DND-41 (cell line): ENCODE results near the gene ARMC7.
"Not testable (repeated sequence)": the region's sequence is repeated elsewhere in the genome, so short reads cannot be mapped to it uniquely, and the experiment has no call there.

Experiments used
- ATAC-seq: fragments of 200-7000 bp; cut with Tn5 transposase; 3 replicates; pipeline ENCODE4 v1.9.1; 2021; ENCODE audit warnings: low read depth; ENCODE audit not compliant: insufficient read depth
- DNase-seq: peaks from one replicate; pipeline ENCODE4 v3.0.0-alpha.2; 2020
- H2AFZ ChIP-seq: 2 replicates; pipeline ENCODE4 v1.6.0; 2012; ENCODE audit warnings: low read depth, low read length
- H3K27ac ChIP-seq: 2 replicates; pipeline ENCODE4 v1.5.1; 2012; ENCODE audit warnings: low read length, inconsistent platforms
- H3K27me3 ChIP-seq: fragments of 200-600 bp; sonication (generic); 2 replicates; pipeline ENCODE4 v1.6.0; 2012; ENCODE audit warnings: low read length, mild to moderate bottlenecking, inconsistent platforms; ENCODE audit not compliant: insufficient read depth, poor library complexity
- H3K36me3 ChIP-seq: 2 replicates; pipeline ENCODE4 v1.5.1; 2012; ENCODE audit warnings: low read length, inconsistent platforms; ENCODE audit not compliant: insufficient read depth
- H3K4me1 ChIP-seq: 2 replicates; pipeline ENCODE4 v1.5.1; 2012; ENCODE audit warnings: mild to moderate bottlenecking, low read length; ENCODE audit not compliant: insufficient read depth
- H3K4me2 ChIP-seq: 2 replicates; pipeline ENCODE4 v1.6.0; 2012; ENCODE audit warnings: mild to moderate bottlenecking, moderate library complexity, low read length, inconsistent platforms; ENCODE audit not compliant: insufficient read depth
- H3K4me3 ChIP-seq, 2 experiments: fragments of 200-600 bp in 1 of 2; shearing (Covaris generic) in 1 of 2; 2 replicates each; pipeline ENCODE4 v1.5.1; 2012 to 2016; ENCODE audit warnings: inconsistent platforms in 2 of 2, low read length in 2 of 2, mild to moderate bottlenecking in 2 of 2, low read depth in 1 of 2, moderate library complexity in 1 of 2
- H3K79me2 ChIP-seq: 2 replicates; pipeline ENCODE4 v1.6.0; 2012; ENCODE audit warnings: low read length, inconsistent platforms; ENCODE audit not compliant: insufficient read depth
- H3K9ac ChIP-seq: 2 replicates; pipeline ENCODE4 v1.6.0; 2012; ENCODE audit warnings: low read depth, mild to moderate bottlenecking, inconsistent platforms, low read length, moderate library complexity
- H3K9me3 ChIP-seq: 2 replicates; pipeline ENCODE4 v1.5.1; 2012; ENCODE audit warnings: low read length, moderate library complexity, mild to moderate bottlenecking, inconsistent platforms; ENCODE audit not compliant: insufficient read depth, severe bottlenecking
- H4K20me1 ChIP-seq: 2 replicates; pipeline ENCODE4 v1.6.0; 2012; ENCODE audit warnings: low read length; ENCODE audit not compliant: insufficient read depth
- EZH2 ChIP-seq: IDR thresholded peaks from 3 replicates; pipeline ENCODE4 v1.6.1; 2012; ENCODE audit warnings: borderline replicate concordance, low read depth, mild to moderate bottlenecking, moderate library complexity, low read length, inconsistent platforms; ENCODE audit not compliant: severe bottlenecking
- TF ChIP-seq, protein P1 (sequence below): IDR thresholded peaks from 2 replicates; pipeline ENCODE4 v1.5.1; 2012; ENCODE audit warnings: borderline replicate concordance, low read length, moderate library complexity, mild to moderate bottlenecking; ENCODE audit not compliant: poor library complexity, severe bottlenecking; ENCODE audit errors: extremely low read depth

The ARMC7 gene

DNA sequence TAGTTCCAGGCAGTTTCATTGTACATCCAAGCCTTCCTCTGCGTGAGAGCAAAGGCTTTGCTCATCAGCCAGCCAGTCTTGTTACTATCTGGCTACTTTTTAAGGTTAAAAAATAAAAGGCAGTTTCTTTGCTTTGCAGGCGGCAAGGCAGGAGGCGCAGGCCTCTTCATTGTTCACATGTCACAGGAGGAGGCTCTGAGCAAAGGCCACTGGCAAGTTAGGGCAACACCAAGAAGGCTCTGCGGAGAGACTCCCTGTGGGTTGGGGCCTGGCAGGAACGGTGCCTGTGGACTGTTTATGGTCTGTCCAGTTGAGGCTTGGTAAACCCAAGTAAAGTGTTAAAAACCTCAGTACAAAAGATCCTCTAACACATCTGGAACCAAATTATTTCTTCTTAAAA, 25.7 kb downstream of the ARMC7 start:
- ATAC-seq = no peak
- Histone ChIP-seq H3K27ac (no peak overlapping the region), H3K36me3 (peaks cover 48% of the 10 kb centered on the region), H4K20me1 (peaks cover 2% of the 10 kb centered on the region), H3K4me2 (no peak overlapping the region), H3K9ac (no peak overlapping the region), H2AFZ (no peak overlapping the region), H3K79me2 (peaks cover 27% of the 10 kb centered on the region), H3K9me3 (no peaks in the 10 kb centered on the region), H3K27me3 (no peaks in the 10 kb centered on the region), H3K4me3 (no peak overlapping the region), H3K4me1 (peaks cover 23% of the 10 kb centered on the region)
- TF ChIP-seq, protein P1, sequence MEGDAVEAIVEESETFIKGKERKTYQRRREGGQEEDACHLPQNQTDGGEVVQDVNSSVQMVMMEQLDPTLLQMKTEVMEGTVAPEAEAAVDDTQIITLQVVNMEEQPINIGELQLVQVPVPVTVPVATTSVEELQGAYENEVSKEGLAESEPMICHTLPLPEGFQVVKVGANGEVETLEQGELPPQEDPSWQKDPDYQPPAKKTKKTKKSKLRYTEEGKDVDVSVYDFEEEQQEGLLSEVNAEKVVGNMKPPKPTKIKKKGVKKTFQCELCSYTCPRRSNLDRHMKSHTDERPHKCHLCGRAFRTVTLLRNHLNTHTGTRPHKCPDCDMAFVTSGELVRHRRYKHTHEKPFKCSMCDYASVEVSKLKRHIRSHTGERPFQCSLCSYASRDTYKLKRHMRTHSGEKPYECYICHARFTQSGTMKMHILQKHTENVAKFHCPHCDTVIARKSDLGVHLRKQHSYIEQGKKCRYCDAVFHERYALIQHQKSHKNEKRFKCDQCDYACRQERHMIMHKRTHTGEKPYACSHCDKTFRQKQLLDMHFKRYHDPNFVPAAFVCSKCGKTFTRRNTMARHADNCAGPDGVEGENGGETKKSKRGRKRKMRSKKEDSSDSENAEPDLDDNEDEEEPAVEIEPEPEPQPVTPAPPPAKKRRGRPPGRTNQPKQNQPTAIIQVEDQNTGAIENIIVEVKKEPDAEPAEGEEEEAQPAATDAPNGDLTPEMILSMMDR = no peak
- TF ChIP-seq EZH2 = no peak
- no peak for DNase-seq

DNA sequence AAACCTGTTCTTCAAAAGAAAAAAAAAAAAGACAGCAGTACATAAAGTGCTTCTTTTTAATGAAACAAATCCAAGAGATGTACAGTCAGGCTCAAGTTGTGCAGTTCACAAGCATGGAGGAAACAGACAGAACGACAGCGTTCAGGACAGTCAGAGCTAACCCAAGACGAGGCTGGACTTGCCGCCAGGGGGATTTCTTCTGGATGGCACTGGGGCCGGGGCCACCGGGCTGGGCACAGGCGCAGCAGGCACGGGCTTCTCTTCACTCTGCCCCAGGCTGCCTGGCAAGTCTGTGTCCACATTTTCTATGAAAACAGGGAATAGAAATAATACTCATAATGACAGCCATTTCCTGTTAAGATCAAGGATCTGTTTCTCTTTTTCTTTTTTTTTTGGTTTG, 26.2 kb downstream of the ARMC7 start:
- DNase-seq = no peak
- Histone ChIP-seq H3K27ac (no peak overlapping the region), H3K79me2 (peaks cover 26% of the 10 kb centered on the region), H2AFZ (no peak overlapping the region), H3K4me1 (peaks cover 19% of the 10 kb centered on the region), H3K9me3 (no peaks in the 10 kb centered on the region), H3K4me3 (no peak overlapping the region), H4K20me1 (no peaks in the 10 kb centered on the region), H3K36me3 (peaks cover 51% of the 10 kb centered on the region), H3K4me2 (no peak overlapping the region), H3K27me3 (no peaks in the 10 kb centered on the region), H3K9ac (no peak overlapping the region)
- TF ChIP-seq, protein P1 = no peak
- ATAC-seq = no peak

DNA sequence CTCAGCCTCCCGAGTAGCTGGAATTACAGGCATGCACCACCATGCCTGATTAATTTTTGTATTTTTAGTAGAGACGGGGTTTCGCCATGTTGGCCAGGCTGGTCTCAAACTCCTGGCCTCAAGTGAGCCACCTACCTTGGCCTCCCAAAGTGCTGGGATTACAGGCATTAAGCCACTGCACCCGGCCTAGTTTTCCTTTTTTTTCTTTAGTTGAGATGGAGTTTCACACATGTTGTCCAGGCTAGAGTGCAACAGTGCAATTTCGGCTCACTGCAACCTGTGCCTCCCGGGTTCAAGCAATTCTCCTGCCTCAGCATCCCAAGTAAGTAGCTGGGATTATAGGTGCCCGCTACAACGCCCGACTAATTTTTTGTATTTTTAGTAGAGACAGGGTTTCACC, 28.0 kb downstream of the ARMC7 start:
- not testable (repeated sequence) for DNase-seq, H2AFZ ChIP-seq, H3K4me2 ChIP-seq, H3K9me3 ChIP-seq, H3K4me3 ChIP-seq, H4K20me1 ChIP-seq, ATAC-seq, H3K27me3 ChIP-seq, H3K27ac ChIP-seq, H3K9ac ChIP-seq
- H3K79me2 ChIP-seq = peaks cover 20% of the 10 kb centered on the region
- peaks cover 16% of the 10 kb centered on the region for H3K4me1 ChIP-seq
- H3K36me3 ChIP-seq = peaks cover 65% of the 10 kb centered on the region

DNA sequence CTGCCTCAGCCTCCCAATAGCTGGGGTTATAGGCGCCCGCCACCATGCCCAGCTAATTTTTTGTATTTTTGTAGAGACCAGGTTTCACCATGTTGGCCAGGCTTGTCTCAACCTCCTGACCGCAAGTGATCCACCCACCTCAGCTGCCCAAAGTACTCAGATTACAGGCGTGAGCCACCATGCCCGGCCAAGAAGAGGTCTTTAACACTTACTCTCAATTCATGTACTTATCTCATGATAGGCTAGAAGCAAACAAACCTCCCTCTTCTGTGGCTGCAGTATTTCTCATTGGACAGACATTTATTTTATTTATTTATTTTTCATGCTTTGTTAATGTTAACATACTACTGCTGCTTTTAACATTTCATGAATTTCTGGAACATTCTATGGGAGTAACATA, 28.8 kb downstream of the ARMC7 start:
- TF ChIP-seq, protein P1 = no peak
- no peak for TF ChIP-seq EZH2

More for the DNA sequence above, 28.8 kb downstream of the ARMC7 start:
- peaks cover 14% of the 10 kb centered on the region; the same call in 1 of the 2 replicates for H3K4me1 ChIP-seq
- DNase-seq (no peak), ATAC-seq (no peak)
- H3K9me3 ChIP-seq = no peaks in the 10 kb centered on the region
- H3K4me3 ChIP-seq = no peak overlapping the region
- H3K4me2 ChIP-seq = no peak overlapping the region
- H2AFZ ChIP-seq = no peak overlapping the region
- H3K27me3 ChIP-seq = no peaks in the 10 kb centered on the region
- no peak overlapping the region for H3K27ac ChIP-seq
- H4K20me1 ChIP-seq = no peaks in the 10 kb centered on the region
- peaks cover 25% of the 10 kb centered on the region for H3K79me2 ChIP-seq
- peaks cover 73% of the 10 kb centered on the region for H3K36me3 ChIP-seq
- no peak overlapping the region for H3K9ac ChIP-seq
